ENCODE results near the gene CPA1.

CPA1 gene

GRCh38 chr7:130394421-130395195 lies 14.3 kb downstream of the CPA1 start:
- DNase-seq (ENCODE audit: low read depth) = no peak

- no peak for DNase-seq (ENCODE audit: low read depth)
Measured at GRCh38 chr7:130395421-130395820, 15.1 kb downstream of the CPA1 start.

DNA sequence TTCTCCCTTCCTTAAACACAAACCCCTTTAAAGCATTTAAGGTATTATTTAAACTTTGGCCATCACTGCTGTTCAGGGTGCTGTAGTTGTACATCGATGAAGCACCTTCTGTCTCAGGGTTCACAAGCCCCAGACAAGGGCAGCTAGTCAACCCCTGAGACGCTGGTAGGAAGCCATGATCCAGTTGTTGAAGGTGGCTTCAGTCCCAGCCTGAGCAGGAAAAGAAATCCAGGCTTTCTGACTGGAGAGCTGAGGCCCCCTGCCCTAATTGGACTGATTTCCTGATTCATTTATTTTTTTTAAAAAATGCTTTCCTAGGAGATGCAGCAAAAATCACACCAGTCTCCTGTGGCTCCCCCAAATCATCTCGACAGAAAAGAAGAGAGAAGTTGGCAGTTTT lies 15.8 kb downstream of the CPA1 start:
- DNase-seq (ENCODE audit: low read depth) = no peak

- DNase-seq (ENCODE audit: low read depth) = no peak
Measured at GRCh38 chr7:130397051-130397757, 16.9 kb downstream of the CPA1 start.

DNA sequence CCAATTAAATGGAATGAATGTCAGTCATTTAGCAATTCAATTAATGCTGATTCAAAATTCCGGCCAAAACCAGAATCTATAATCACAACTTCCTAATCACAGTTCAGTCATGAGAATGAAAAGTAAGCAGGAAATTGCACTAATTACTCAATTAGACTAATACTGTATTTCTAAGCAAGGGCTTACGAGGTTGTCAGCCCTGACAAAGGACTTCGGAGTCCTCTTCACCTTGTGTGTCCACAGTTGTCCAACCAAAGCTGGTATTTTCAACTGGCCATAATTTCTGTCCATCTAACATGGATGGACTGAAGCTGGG lies 17.4 kb downstream of the CPA1 start:
- DNase-seq (ENCODE audit: low read depth) = no peak

GRCh38 chr7:130398526-130399090 lies 18.3 kb downstream of the CPA1 start:
- no peak for DNase-seq (ENCODE audit: low read depth)

DNA sequence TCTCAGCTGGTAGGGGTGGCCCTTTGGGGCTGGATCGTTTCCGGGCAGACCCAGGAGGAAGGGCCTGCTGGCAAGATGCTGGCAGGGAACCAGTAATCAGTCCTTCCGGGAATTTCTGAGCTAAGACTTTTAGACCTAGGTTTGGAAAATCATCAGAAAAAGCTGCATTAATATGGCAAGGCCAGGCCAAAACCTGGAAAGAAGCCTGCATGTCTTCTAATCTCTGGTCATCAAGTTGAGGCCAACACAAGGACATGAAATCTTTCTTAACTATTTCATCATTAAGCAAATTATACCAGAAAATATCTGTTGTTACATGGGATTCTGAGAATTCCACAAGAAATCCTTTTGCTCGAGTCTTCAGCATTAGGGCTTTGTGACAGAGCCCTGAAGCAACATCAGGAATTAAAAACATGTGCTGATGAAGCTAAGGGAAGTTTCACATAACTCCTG lies 19.9 kb downstream of the CPA1 start:
- DNase-seq (ENCODE audit: low read depth) = peak; percentile 93

DNA sequence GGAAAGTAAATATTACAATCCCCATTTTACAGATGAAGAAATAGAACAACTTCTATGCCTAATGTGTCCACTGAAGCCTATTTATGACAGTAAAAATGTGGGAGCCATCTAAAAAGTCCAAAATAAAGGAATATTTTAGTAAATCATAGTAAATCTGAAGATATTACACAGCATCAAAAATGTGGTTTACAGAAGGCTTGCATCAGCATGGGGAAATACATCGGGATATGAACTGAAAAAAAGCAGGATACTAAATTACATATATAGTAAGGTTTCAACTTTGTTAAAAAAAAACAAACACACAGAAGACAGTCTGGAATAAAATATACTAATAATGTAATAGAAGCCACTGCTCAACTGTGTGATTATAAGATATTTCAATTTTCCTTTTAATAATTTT lies 20.8 kb downstream of the CPA1 start:
- no peak for DNase-seq (ENCODE audit: low read depth)

DNA sequence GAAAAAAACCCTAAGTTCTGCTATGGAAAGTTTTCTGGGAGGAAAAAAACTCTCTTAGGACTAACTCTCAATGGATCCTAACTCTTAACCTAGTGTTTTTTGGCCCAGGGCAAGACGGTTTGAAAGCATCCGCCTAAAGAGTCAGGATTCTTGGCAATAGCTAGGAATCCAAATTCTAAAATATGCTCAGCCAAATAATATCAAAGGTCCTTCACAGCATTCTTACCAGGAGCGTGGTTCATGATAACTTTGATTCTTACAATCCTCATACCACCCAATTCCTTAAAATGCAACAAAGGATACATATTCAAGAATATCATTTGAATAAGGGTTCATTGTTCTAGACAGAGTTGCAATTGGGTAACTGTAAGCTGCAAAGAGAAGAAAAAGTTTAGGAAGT lies 21.3 kb downstream of the CPA1 start:
- no peak for DNase-seq (ENCODE audit: low read depth)

GRCh38 chr7:130405003-130405402 lies 24.7 kb downstream of the CPA1 start:
- no peak for DNase-seq (ENCODE audit: low read depth)

- DNase-seq (ENCODE audit: low read depth) = no peak
Measured at GRCh38 chr7:130409067-130409711, 28.9 kb downstream of the CPA1 start.

DNA sequence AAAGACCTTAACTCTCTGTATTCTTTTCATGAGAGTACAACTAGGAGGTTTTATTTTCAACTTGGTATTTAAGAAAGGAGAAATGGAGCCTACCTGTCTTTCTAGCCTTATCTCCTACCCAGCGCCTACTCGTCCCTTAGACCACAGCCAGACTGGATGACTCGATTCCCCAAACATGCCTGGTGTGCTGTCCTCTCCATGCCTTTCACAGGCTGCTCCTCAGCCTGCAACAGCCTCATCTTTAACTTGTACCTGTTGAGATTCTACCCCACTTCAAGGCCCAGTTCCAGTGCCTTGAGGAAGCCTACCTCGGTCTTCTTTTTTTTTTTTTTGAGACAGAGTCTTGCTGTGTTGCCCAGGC lies 29.4 kb downstream of the CPA1 start:
- no peak for DNase-seq (ENCODE audit: low read depth)

DNA sequence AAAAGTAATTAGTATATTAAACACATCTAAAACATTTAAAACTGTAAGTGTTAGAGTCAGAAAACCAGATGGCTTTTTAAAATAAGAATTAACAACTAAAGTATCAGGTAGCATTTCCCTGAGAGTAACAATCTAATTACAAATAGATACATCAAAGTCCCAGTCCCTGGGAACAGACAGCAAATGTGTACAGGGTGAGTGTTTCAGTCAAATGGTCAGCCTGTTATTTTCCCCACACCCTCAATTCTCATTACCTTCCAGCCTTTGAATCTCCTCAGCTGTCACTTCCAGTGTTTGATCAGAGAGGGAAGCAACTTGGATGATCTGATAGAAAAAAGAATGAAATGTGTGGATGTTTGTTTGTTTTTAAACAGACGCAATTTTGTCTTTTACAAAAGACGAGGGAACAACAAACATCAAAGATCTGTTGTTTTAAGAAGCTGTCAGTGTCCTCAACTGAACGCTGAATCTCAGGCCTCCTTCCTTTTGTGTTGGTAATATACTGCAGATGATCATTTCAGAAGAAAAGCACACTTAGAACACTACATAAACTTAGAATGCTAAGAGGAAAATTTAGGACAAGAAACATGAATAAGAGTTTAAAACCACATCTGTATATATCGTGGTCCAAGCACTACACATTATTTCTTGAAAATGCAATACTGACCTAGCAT lies 30.7 kb downstream of the CPA1 start:
- no peak for DNase-seq (ENCODE audit: low read depth)

DNA sequence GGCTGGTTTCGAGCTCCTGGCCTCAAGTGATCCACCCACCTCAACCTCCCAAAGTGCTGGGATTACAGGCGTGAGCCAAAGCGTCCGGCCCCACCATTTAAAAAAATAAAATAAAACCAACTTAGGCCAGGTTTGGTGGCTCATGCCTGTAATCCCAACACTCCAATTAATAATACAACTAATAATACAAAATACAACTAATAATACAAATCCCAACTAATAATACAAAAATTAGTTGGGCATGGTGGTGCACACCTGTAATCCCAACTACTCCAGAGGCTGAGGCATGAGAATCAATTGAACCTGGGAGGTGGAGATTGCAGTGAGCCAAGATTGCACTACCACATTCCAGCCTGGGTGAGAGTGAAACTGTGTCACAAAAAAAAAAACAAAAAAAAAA lies 32.9 kb downstream of the CPA1 start:
- no peak for DNase-seq (ENCODE audit: low read depth)

DNA sequence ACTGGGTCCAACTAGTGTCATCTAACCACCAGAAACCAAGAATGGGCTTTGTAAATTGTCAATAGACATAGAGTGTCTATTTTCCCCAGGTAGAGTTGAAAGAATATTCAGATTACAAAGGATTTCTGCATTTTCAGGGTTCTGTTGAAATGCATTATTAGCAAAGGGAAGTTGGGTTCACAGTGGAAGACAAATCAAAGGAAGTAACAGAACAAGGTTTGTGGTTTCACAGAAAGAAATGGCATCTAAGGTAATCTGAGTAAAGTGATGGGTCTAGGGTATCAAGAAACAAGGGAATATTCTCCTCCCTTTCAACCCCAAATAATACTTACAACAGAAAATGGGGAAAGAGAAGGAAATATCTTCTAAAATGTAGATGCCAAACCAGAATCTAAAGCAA lies 34.7 kb downstream of the CPA1 start:
- no peak for DNase-seq (ENCODE audit: low read depth)

DNA sequence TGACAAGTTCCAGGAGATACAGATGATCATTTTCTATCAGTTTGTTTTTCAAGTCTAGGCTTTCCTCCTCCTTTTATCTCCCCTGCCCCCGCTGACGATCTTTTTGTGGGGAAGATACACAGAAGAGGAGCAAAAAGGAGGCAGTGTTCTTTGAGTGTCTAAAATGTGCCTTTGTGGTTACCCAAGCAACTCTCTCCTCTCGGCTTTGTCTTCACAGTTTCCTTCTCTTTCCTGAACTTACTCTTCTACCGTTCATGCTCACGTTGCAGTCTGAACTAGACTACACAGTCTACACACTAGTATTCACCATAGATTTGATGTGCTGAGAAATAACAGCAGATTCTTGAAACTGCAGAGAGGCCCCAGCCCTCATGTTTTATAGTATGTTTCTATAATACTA lies 36.9 kb downstream of the CPA1 start:
- no peak for DNase-seq (ENCODE audit: low read depth)

- no peak for DNase-seq (ENCODE audit: low read depth)
Measured at GRCh38 chr7:130418306-130418705, 38.0 kb downstream of the CPA1 start.

- no peak for DNase-seq (ENCODE audit: low read depth)
Measured at GRCh38 chr7:130419658-130420057, 39.4 kb downstream of the CPA1 start.

- DNase-seq (ENCODE audit: low read depth) = no peak
Measured at GRCh38 chr7:130420943-130421578, 40.8 kb downstream of the CPA1 start.

DNA sequence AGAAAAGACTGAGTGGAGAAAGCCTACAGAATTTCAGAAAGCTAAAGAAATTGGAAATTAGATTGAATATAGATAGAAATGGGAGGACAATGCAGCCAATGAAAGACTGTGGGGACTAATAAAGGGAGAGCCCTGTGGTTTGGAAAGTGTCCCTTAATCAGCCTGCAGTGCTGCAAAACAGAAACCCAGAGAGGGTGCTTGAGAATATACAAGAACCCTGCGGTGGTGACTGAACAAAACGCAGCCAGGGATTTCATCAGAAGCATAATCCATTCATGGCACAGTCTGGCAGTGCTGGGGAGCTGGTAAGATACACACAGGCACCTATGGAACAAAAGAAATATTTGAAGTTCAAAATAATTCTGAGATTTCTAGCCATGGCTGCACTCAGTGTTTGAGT lies 41.4 kb downstream of the CPA1 start:
- DNase-seq (ENCODE audit: low read depth) = no peak

DNA sequence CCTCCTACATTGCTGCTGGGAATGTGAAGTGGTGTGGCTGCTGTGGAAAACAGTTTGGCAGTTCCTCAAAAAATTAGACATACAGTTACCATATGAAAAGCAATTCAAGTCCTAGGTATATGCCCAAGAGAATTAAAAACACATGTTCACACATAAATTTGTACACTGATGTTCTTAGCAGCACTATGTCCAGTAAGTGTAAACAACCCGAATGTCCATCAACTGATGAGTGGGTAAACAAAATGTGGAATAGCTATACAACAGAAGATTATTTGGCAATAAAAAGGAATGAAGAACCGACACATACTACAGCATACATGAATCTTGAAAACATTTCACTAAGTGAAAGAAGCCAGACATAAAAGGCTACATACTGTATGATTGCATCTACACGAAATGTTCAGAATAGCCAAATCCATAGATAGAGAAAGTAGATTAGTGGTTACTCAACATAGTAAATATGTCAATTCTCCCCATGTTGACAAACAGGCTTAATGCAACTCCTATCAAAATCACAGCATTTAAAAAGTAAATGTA lies 43.3 kb downstream of the CPA1 start:
- DNase-seq (ENCODE audit: low read depth) = no peak

GRCh38 chr7:130425796-130426195 lies 45.5 kb downstream of the CPA1 start:
- no peak for DNase-seq (ENCODE audit: low read depth)

All from GM04503 (cell line).